Measurements from ENCODE around the gene C16orf95. TPM values are rescaled to one million over a fixed set of nuclear protein-coding genes. Genes with fewer than 3 reads are reported as not detected.
"Not testable (repeated sequence)": the region's sequence is repeated elsewhere in the genome, so short reads cannot be mapped to it uniquely, and the experiment has no call there.

C16orf95 gene
- total RNA-seq, 1 donor from 2014 or later, result 4.8 TPM

DNA sequence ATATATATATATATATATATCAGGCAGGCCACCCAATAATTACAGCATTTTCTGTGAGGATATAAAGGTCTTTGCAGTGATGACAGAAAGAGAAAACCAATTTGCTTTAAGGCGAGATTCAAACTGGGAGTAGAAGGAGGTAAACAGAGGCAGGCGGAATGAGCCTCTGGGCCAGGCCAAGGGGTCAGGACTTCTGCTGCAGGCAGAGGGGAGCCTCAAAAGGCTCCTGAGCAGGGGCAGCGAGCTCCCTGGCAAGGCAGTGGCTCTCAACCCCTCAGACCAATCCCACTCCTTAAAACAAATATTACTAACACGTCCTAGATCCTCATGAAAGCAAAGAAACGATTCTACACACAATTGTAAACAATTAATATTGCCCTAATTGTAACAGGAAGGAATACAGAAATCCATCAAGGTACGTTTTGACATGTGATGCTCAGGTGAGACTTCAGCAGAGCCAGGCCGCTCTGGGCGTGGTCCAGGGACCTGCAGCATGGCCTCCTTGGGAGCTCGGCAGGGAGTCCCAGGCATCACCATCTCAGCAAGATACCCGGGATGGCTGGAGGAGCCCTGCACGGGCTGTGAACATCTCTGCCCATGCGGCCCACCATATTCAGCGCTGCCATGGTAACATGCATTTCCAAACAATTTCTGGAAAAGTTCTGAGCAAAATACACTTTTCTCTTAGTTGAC is 48.0 kb upstream of the C16orf95 start:
- Histone ChIP-seq H3K4me1 (peaks cover 12% of the 10 kb centered on the region), H3K36me3 (no peaks in the 10 kb centered on the region), H3K4me2 (no peak overlapping the region), H3K9ac (no peak overlapping the region), H3F3A (ENCODE audit: low read depth) (no peaks in the 10 kb centered on the region), H3K9me3 (ENCODE audit: low read depth) (no peaks in the 10 kb centered on the region), H2AFZ (replicated peaks) (no peak overlapping the region), H3K4me3 (no peak overlapping the region), H3K27ac (no peak overlapping the region), H3K79me2 (ENCODE audit: low read depth) (peaks cover 32% of the 10 kb centered on the region), H4K20me1 (ENCODE audit: low read depth) (peaks cover 34% of the 10 kb centered on the region), H3K27me3 (no peaks in the 10 kb centered on the region)
- H3K4me1 Mint-ChIP-seq, result peaks cover 26% of the 10 kb centered on the region
- TF ChIP-seq EZH2 (IDR thresholded peaks at IDR 0.05) (no peak), EZH2phosphoT487 (IDR thresholded peaks at IDR 0.05) (no peak)
- TF ChIP-seq, protein P1, sequence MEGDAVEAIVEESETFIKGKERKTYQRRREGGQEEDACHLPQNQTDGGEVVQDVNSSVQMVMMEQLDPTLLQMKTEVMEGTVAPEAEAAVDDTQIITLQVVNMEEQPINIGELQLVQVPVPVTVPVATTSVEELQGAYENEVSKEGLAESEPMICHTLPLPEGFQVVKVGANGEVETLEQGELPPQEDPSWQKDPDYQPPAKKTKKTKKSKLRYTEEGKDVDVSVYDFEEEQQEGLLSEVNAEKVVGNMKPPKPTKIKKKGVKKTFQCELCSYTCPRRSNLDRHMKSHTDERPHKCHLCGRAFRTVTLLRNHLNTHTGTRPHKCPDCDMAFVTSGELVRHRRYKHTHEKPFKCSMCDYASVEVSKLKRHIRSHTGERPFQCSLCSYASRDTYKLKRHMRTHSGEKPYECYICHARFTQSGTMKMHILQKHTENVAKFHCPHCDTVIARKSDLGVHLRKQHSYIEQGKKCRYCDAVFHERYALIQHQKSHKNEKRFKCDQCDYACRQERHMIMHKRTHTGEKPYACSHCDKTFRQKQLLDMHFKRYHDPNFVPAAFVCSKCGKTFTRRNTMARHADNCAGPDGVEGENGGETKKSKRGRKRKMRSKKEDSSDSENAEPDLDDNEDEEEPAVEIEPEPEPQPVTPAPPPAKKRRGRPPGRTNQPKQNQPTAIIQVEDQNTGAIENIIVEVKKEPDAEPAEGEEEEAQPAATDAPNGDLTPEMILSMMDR (IDR thresholded peaks at IDR 0.05), result no peak
- H3K4me3 Mint-ChIP-seq, result no peak overlapping the region
- DNase-seq (ENCODE audit: low spot score), result no peak
- H3K27ac Mint-ChIP-seq, result no peak overlapping the region
- peaks cover 7% of the 10 kb centered on the region for H3K27me3 Mint-ChIP-seq (ENCODE audit: insufficient read depth, low read depth)
- no peaks in the 10 kb centered on the region for H3K9me3 Mint-ChIP-seq
- H3K36me3 Mint-ChIP-seq, result peaks cover 17% of the 10 kb centered on the region

DNA sequence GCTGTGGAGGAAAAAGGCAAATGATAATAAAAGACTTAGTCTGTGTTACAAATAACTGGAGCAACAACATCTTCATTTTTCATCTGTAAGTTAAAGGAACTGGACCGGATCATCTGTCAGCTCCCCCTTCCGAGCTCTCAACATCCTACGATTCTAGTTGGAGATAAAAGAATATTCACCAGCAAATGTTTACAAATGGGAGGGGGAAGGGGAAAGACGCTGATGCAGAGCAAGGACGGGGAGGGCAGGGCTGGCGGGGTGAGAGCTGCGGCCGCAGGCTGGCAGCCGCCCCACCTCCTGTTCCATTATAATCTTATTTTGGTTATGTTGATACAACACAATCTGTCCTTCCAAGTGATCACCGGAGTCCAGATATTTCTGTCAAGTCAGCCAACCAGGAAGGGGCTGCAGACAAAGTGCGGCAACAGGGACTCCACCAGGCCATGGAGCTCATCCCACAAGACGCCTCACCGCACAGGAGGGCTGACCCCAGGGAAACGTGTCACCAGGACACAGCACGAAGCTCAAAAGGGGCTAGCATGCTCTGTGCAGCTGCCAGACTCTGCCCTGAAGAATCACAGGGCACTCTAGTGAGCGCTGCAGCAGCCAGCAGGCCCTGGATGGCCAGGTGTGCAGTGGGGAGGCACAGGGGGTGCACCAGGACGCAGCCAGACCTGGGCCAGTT is 46.7 kb upstream of the C16orf95 start:
- Histone ChIP-seq H3K4me3 (no peak overlapping the region), H3K4me2 (no peak overlapping the region), H2AFZ (replicated peaks) (no peak overlapping the region), H3K9ac (no peak overlapping the region), H3K27ac (no peak overlapping the region), H3K36me3 (no peaks in the 10 kb centered on the region), H3K79me2 (ENCODE audit: low read depth) (peaks cover 19% of the 10 kb centered on the region), H3K27me3 (no peaks in the 10 kb centered on the region), H3K4me1 (peaks cover 1% of the 10 kb centered on the region), H3F3A (ENCODE audit: low read depth) (no peaks in the 10 kb centered on the region), H4K20me1 (ENCODE audit: low read depth) (peaks cover 22% of the 10 kb centered on the region), H3K9me3 (ENCODE audit: low read depth) (no peaks in the 10 kb centered on the region)
- Mint-ChIP-seq H3K36me3 (peaks cover 23% of the 10 kb centered on the region), H3K4me1 (peaks cover 17% of the 10 kb centered on the region), H3K4me3 (no peak overlapping the region), H3K27ac (peak overlapping the region; percentile 4), H3K9me3 (no peaks in the 10 kb centered on the region), H3K27me3 (ENCODE audit: insufficient read depth, low read depth) (peaks cover 4% of the 10 kb centered on the region)
- no peak for DNase-seq (ENCODE audit: low spot score)
- TF ChIP-seq, protein P1 (IDR thresholded peaks at IDR 0.05), result no peak
- TF ChIP-seq EZH2phosphoT487 (IDR thresholded peaks at IDR 0.05) (no peak), EZH2 (IDR thresholded peaks at IDR 0.05) (no peak)

DNA sequence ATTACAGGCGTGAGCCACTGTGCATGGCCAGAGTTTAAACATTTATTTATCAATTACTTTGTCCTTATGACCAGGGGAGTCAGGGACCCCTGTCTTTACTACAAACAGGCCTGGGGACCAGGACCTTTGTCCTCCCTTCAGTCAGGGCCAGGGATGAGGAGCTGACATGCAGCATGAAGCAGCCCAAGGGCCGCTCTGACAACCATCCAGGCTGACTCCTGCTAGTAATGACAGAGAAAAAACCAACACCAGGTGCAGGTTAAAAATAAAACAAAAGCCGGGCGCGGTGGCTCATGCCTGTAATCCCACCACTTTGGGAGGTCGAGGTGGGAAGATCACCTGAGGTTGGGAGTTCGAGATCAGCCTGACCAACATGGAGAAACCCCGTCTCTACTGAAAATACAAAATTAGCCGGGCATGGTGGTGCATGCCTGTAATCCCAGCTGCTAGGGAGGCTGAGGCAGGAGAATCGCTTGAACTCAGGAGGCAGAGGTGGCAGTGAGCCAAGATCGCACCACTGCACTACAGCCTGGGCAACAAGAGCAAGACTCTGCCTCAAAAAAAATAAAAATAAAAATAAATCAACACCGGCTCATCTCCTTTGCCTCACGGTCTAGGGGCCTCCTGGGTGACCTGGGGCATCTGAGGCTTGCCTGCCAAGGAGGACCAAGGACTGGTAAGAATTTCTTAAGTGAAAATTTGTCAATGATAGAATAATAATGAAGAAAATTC is 45.8 kb upstream of the C16orf95 start:
- Mint-ChIP-seq H3K4me1 (peaks cover 14% of the 10 kb centered on the region), H3K36me3 (peaks cover 27% of the 10 kb centered on the region)
- H3K36me3 ChIP-seq; H3K27me3 Mint-ChIP-seq (ENCODE audit: insufficient read depth, low read depth); DNase-seq (ENCODE audit: low spot score); H3K27me3 ChIP-seq; H3K27ac ChIP-seq; H3F3A ChIP-seq (ENCODE audit: low read depth); H2AFZ ChIP-seq (replicated peaks); H3K4me2 ChIP-seq; H3K4me1 ChIP-seq; H3K4me3 Mint-ChIP-seq; H3K9ac ChIP-seq; H3K27ac Mint-ChIP-seq; H3K4me3 ChIP-seq; H3K9me3 ChIP-seq (ENCODE audit: low read depth); H3K9me3 Mint-ChIP-seq: not testable (repeated sequence)
- Histone ChIP-seq H4K20me1 (ENCODE audit: low read depth) (peaks cover 18% of the 10 kb centered on the region), H3K79me2 (ENCODE audit: low read depth) (peaks cover 10% of the 10 kb centered on the region)
